ENCODE results near the gene XRCC4.

Gene XRCC4

GRCh38 chr5:83281176-83281575, 203.8 kb downstream of the XRCC4 start:
- no peak for DNase-seq

GRCh38 chr5:83281658-83282057, 204.3 kb downstream of the XRCC4 start:
- no peak for DNase-seq

- DNase-seq: no peak
Measured at GRCh38 chr5:83283761-83284160, 206.4 kb downstream of the XRCC4 start.

- no peak for DNase-seq
Measured at GRCh38 chr5:83285661-83286398, 208.5 kb downstream of the XRCC4 start.

GRCh38 chr5:83294246-83294645, 216.9 kb downstream of the XRCC4 start:
- no peak for DNase-seq

- no peak for DNase-seq
Measured at GRCh38 chr5:83299353-83299752, 222.0 kb downstream of the XRCC4 start.

- no peak for DNase-seq
Measured at GRCh38 chr5:83306572-83307241, 229.4 kb downstream of the XRCC4 start.

- DNase-seq: no peak
Measured at GRCh38 chr5:83312663-83313062, 235.3 kb downstream of the XRCC4 start.

- no peak for DNase-seq
Measured at GRCh38 chr5:83313436-83313835, 236.1 kb downstream of the XRCC4 start.

GRCh38 chr5:83321483-83322055, 244.2 kb downstream of the XRCC4 start:
- DNase-seq: no peak

- no peak for DNase-seq
Measured at GRCh38 chr5:83322273-83322924, 245.1 kb downstream of the XRCC4 start.

GRCh38 chr5:83323557-83324180, 246.3 kb downstream of the XRCC4 start:
- DNase-seq: no peak

GRCh38 chr5:83331842-83332241, 254.5 kb downstream of the XRCC4 start:
- DNase-seq: no peak

GRCh38 chr5:83337453-83338035, 260.2 kb downstream of the XRCC4 start:
- no peak for DNase-seq

GRCh38 chr5:83340511-83340918, 263.2 kb downstream of the XRCC4 start:
- no peak for DNase-seq

GRCh38 chr5:83341815-83342334, 264.5 kb downstream of the XRCC4 start:
- DNase-seq: no peak

- DNase-seq: no peak
Measured at GRCh38 chr5:83342465-83342864, 265.1 kb downstream of the XRCC4 start.

GRCh38 chr5:83343299-83343698, 266.0 kb downstream of the XRCC4 start:
- DNase-seq: no peak

GRCh38 chr5:83345423-83345822, 268.1 kb downstream of the XRCC4 start:
- no peak for DNase-seq

- no peak for DNase-seq
Measured at GRCh38 chr5:83348281-83348780, 271.0 kb downstream of the XRCC4 start.

GRCh38 chr5:83353231-83353630, 275.9 kb downstream of the XRCC4 start:
- no peak for DNase-seq

- no peak for DNase-seq
Measured at GRCh38 chr5:83353774-83354173, 276.4 kb downstream of the XRCC4 start.

All from NCI-H1048 (cell line).